Activated B cell treated with CpG ODN at 0.5 μM for 24 hours (primary cell): Measurements from ENCODE around the gene SOX1. TPM values are rescaled to one million over a fixed set of nuclear protein-coding genes. Genes with fewer than 3 reads are reported as not detected.

Experiments
- ATAC-seq: fragments of 200-7000 bp; cut with Tn5 transposase; one replicate; pipeline ENCODE4 v1.10.0; 2021; ENCODE audit warnings: low read depth, mild to moderate bottlenecking, moderate library complexity
- CTCF ChIA-PET: fragments of 350-600 bp; sonication (Branson Sonifier 250); formaldehyde crosslinking; loops from one replicate; lab custom pipeline; 2021; ENCODE audit warnings: antibody characterized with exemption; lab: Charles Lee
- POLR2A ChIA-PET: fragments of 350-600 bp; sonication (Branson Sonifier 250); formaldehyde crosslinking; loops from one replicate; lab custom pipeline; 2021; ENCODE audit warnings: antibody characterized with exemption; lab: Charles Lee
- DNase-seq: peaks from one replicate; pipeline ENCODE4 v3.0.0; 2022
- H3K27ac Mint-ChIP-seq: one replicate; pipeline ENCODE4 v1.8.0; 2020; ENCODE audit warnings: mixed read lengths
- H3K27me3 Mint-ChIP-seq: one replicate; pipeline ENCODE4 v1.8.0; 2021; ENCODE audit warnings: mixed read lengths
- H3K36me3 Mint-ChIP-seq: one replicate; pipeline ENCODE4 v1.8.0; 2021; ENCODE audit warnings: low read depth, mixed read lengths
- H3K4me1 Mint-ChIP-seq: one replicate; pipeline ENCODE4 v1.8.0; 2021; ENCODE audit warnings: mixed read lengths
- H3K4me3 Mint-ChIP-seq: one replicate; pipeline ENCODE4 v1.8.0; 2020; ENCODE audit warnings: mild to moderate bottlenecking, mixed read lengths
- H3K9me3 Mint-ChIP-seq: one replicate; pipeline ENCODE4 v1.8.0; 2020; ENCODE audit warnings: mixed read lengths
- intact Hi-C: fragments of 100-400 bp; cut with micrococcal nuclease; formaldehyde crosslinking; loops from one replicate; pipeline ENCODE4 v1.15.1; 2024
- total RNA-seq: library from RNA; stranded (reverse); gene quantifications from 2 replicates; pipeline ENCODE4 v1.2.3, GENCODE V29; 2022
- TF ChIP-seq, protein P1 (sequence below): fragments of 200-600 bp; IDR thresholded peaks from one replicate; pipeline ENCODE4 v1.8.0; 2022; ENCODE audit warnings: antibody characterized with exemption, mild to moderate bottlenecking

SOX1 gene
- total RNA-seq, 1 donor from 2014 or later: not detected

DNA sequence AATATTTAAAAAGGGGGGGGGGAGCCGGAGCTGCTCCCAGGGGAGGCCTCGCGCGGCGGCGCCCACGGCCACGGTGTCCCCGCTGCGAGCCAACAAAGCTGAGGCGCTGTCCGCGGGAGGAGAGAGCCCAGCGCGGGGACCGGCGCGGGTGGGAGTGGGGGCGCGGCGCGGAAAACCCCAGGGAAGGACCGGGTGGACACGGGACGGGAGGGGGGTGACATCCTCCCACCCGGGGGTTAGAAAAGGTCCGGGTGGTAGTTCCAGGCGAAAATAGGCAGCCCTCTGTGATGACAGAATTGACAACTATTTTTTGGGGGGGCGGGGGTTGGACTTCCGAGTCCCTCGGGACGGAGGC lies 11.1 kb upstream of the SOX1 start:
- Mint-ChIP-seq H3K4me1 (no peaks in the 10 kb centered on the region), H3K36me3 (no peaks in the 10 kb centered on the region), H3K4me3 (no peak overlapping the region), H3K9me3 (no peaks in the 10 kb centered on the region), H3K27ac (no peak overlapping the region), H3K27me3 (peaks cover 58% of the 10 kb centered on the region)
- ChIA-PET POLR2A (no interaction called here), CTCF (no interaction called here)
- TF ChIP-seq, protein P1, sequence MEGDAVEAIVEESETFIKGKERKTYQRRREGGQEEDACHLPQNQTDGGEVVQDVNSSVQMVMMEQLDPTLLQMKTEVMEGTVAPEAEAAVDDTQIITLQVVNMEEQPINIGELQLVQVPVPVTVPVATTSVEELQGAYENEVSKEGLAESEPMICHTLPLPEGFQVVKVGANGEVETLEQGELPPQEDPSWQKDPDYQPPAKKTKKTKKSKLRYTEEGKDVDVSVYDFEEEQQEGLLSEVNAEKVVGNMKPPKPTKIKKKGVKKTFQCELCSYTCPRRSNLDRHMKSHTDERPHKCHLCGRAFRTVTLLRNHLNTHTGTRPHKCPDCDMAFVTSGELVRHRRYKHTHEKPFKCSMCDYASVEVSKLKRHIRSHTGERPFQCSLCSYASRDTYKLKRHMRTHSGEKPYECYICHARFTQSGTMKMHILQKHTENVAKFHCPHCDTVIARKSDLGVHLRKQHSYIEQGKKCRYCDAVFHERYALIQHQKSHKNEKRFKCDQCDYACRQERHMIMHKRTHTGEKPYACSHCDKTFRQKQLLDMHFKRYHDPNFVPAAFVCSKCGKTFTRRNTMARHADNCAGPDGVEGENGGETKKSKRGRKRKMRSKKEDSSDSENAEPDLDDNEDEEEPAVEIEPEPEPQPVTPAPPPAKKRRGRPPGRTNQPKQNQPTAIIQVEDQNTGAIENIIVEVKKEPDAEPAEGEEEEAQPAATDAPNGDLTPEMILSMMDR: no peak
- intact Hi-C loops: no loop called here
- DNase-seq (no peak), ATAC-seq (no peak)

DNA sequence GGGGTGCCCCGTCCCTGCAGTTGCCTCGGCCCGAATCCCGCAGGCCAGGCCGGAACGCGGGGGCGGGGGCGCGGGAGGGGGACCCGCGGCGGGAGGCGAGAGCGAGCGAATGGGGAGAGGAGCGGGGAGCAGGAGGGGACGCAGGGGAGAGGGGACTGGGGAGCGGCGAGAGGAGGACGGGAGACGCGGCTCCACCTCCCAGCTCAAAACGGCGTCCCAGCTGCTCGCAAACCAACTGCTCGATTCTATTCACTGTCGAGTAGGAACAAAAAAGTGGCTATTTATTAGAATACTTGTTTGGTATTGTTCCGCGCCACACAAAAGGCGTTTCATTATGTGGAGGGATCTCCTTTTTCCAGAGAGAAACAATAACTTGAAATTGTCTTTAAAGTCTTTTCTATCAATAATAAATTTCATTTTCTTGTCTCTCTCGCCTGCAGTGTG lies 10.6 kb upstream of the SOX1 start:
- ChIA-PET POLR2A (no interaction called here), CTCF (no interaction called here)
- Mint-ChIP-seq H3K4me1 (no peaks in the 10 kb centered on the region), H3K27ac (no peak overlapping the region), H3K27me3 (peaks cover 54% of the 10 kb centered on the region), H3K4me3 (no peak overlapping the region), H3K36me3 (no peaks in the 10 kb centered on the region), H3K9me3 (no peaks in the 10 kb centered on the region)
- TF ChIP-seq, protein P1: no peak
- ATAC-seq: no peak
- intact Hi-C loops: no loop called here
- DNase-seq: no peak

DNA sequence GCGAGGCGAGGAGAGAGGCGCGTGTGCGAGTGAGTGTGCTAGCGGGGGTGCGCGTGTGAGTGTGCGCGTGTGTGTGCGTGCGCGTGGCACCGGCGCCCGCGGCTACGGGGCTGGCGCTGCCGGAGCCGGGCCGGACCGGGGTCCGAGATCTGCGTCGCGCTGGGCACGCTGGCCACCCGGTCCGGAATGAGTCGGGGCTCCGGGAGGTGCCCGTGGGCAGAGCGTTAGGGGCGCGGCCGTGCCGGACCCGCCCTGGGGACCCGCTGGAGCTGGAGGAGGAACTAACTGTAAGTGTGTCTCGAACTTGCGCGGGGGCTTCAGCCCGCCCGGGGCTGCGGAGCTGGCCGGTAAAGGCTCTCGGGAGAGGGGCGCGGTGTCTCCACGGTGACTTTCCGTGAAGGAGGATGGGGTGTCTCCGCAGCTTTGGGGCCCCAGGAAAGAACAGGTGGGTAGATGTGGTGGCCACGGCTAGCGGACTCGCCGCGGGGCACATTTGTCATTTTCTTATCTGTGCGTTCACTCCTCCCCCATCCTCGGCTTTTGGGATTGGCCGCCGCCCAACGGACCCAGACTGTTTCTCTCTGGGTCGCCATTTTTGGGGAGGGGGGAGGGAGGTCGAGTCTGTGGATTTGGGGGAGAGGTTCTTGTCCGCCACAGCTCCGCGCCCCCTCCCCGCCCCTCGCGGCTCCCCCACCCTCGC lies 10.1 kb upstream of the SOX1 start:
- Mint-ChIP-seq H3K9me3 (no peaks in the 10 kb centered on the region), H3K36me3 (no peaks in the 10 kb centered on the region), H3K27ac (no peak overlapping the region), H3K4me3 (no peak overlapping the region), H3K4me1 (no peaks in the 10 kb centered on the region), H3K27me3 (peaks cover 54% of the 10 kb centered on the region)
- no peak for ATAC-seq
- ChIA-PET CTCF (no interaction called here), POLR2A (no interaction called here)
- TF ChIP-seq, protein P1: no peak
- DNase-seq: no peak
- intact Hi-C loops: no loop called here

DNA sequence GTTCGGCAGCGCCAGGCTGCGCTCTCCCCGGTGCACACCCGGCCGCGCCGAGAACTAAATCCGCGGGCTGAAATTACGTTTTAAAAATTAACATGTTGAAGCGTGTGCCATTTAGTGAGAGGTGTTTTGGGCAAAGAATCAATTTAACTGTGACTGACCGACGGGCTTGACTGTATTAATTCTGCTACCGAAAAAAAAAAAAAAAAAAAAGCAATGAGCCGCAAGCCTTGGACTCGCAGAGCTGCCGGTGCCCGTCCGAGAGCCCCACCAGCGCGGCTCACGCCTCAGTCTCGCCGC lies 9.6 kb upstream of the SOX1 start:
- TF ChIP-seq, protein P1: no peak
- DNase-seq (no peak), ATAC-seq (no peak)
- Mint-ChIP-seq H3K27me3 (peaks cover 54% of the 10 kb centered on the region), H3K36me3 (no peaks in the 10 kb centered on the region), H3K27ac (no peak overlapping the region), H3K4me3 (no peak overlapping the region), H3K4me1 (no peaks in the 10 kb centered on the region), H3K9me3 (no peaks in the 10 kb centered on the region)
- intact Hi-C loops: no loop called here
- ChIA-PET CTCF (no interaction called here), POLR2A (no interaction called here)

DNA sequence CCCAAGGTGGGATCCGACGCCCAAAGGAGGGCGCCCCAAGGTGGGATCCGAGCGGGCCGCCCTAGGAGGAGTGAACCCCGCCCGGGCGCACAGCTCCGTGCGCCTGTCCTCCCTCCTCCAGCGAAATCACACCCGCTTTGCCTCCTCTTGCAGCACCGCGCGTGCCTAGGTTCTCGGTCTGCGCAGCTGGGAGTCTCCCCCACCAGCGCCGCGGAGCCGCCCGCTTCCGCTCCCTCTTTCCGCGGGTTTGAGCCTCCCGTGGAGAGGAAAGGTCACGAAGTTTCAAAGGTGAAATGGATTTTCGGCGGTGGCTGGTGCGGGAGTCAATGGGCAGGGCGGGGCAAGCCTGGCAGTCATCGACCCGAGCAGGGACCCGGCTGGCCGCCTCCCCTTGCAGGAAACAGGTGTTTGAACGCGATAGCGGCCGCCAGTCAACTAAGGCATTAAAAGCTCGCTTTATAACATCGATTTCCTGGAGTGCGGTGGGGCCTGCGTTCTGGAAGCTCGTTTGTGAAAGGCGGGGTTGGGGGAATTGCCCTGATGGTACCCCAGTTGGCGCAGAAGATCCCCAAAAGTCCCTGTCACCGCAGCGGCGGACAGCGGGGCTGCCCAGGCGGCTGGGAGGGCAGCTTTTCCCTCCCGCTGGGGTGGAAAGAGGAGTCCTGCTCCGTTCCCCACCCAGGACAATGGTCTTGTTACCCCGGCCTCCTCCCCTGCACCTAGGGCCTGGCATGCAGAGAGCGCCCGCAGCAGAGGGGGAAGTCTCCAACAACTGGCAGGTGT lies 9.0 kb upstream of the SOX1 start:
- no peak overlapping the region for H3K27ac Mint-ChIP-seq
- TF ChIP-seq, protein P1: no peak
- H3K36me3 Mint-ChIP-seq: no peaks in the 10 kb centered on the region
- H3K4me3 Mint-ChIP-seq: no peak overlapping the region
- ChIA-PET POLR2A (no interaction called here), CTCF (no interaction called here)
- ATAC-seq (no peak), DNase-seq (no peak)
- H3K4me1 Mint-ChIP-seq: no peaks in the 10 kb centered on the region
- peaks cover 55% of the 10 kb centered on the region for H3K27me3 Mint-ChIP-seq
- intact Hi-C loops: no loop called here
- H3K9me3 Mint-ChIP-seq: no peaks in the 10 kb centered on the region
